K562 (cell line): ENCODE measurements around the gene ZFYVE28. TPM values are rescaled to one million over a fixed set of nuclear protein-coding genes. Genes with fewer than 3 reads are reported as not detected.

ENCODE experiments used
- ATAC-seq: fragments of 200-7000 bp; cut with Tn5 transposase; 3 replicates; pipeline ENCODE4 v1.9.1; 2020; ENCODE audit warnings: moderate library complexity
- BruUV-seq: library from RNA; stranded (reverse); fragments of 400-500 nt; replicated peaks from 2 replicates; lab custom pipeline; 2021; lab: Mats Ljungman, UMichigan
- CTCF ChIA-PET: fragments of 300-600 bp; formaldehyde crosslinking; extraction: SDS; loops from one replicate; lab custom pipeline; 2021; ENCODE audit warnings: low intra/inter-chr PET ratio; lab: Yijun Ruan, JAX
- POLR2A ChIA-PET: fragments of 300-600, 350-650 bp; sonication (Branson Sonifier 250); formaldehyde crosslinking; extraction: SDS; loops from one replicate; lab custom pipeline; 2021; ENCODE audit warnings: antibody characterized with exemption, inconsistent platforms; lab: Yijun Ruan, JAX
- DNase-seq, 4 experiments: peaks; one replicate each; pipeline versions ENCODE4 v3.0.0 to v3.0.0-alpha.2; 2011 to 2018; ENCODE audit warnings: low spot score in 3 of 4, mixed read lengths in 3 of 4; ENCODE audit errors: extremely low read depth in 1 of 4
- FAIRE-seq: peaks from 2 replicates; lab custom pipeline; 2011; peaks lifted over from hg19 to GRCh38; lab: Jason Lieb, UNC
- H2AFZ ChIP-seq: 2 replicates; pipeline ENCODE4 v1.6.0; 2011; ENCODE audit warnings: low read depth, low read length, control low read depth, inconsistent platforms
- H3K27ac ChIP-seq: fragments of 200-600 bp; 3 replicates; pipeline ENCODE4 v1.8.0; 2011; ENCODE audit warnings: low read depth, mild to moderate bottlenecking, control low read depth, inconsistent platforms, low read length, moderate library complexity, mixed read lengths; ENCODE audit errors: extremely low read depth
- H3K27me3 ChIP-seq, 2 experiments: fragments of 300-600 bp in 1 of 2; 2 replicates in 1 of 2; 3 replicates in 1 of 2; pipeline versions ENCODE4 v1.6.0 to v1.8.0; 2011; ENCODE audit warnings: inconsistent platforms in 2 of 2, low read length in 2 of 2, mild to moderate bottlenecking in 1 of 2, mixed read lengths in 1 of 2, moderate library complexity in 1 of 2; ENCODE audit not compliant: control insufficient read depth in 2 of 2, insufficient read depth in 2 of 2
- H3K36me3 ChIP-seq: fragments of 300-600 bp; 3 replicates; pipeline ENCODE4 v1.8.0; 2011; ENCODE audit warnings: mild to moderate bottlenecking, low read length, inconsistent platforms; ENCODE audit not compliant: control insufficient read depth, insufficient read depth
- H3K4me1 ChIP-seq, 2 experiments: fragments of 200-600 bp in 1 of 2; replicated peaks in 1 of 2; 2 replicates in 1 of 2; 3 replicates in 1 of 2; pipeline versions ENCODE4 v1.5.1 to v1.8.0; 2011; ENCODE audit warnings: inconsistent platforms in 2 of 2, low read length in 2 of 2, mild to moderate bottlenecking in 1 of 2, mixed read lengths in 1 of 2, moderate library complexity in 1 of 2; ENCODE audit not compliant: control insufficient read depth in 2 of 2, insufficient read depth in 2 of 2
- H3K4me2 ChIP-seq: 2 replicates; pipeline ENCODE4 v1.6.1; 2011; ENCODE audit warnings: low read length, control low read depth, inconsistent platforms, mixed read lengths; ENCODE audit not compliant: insufficient read depth
- H3K4me3 ChIP-seq: fragments of 200-600 bp; sonication (generic), shearing (Covaris generic); 2 replicates; pipeline ENCODE4 v1.5.1; 2016; ENCODE audit warnings: control low read depth, inconsistent platforms
- H3K79me2 ChIP-seq: fragments of 200-600 bp; 3 replicates; pipeline ENCODE4 v1.8.0; 2011; ENCODE audit warnings: low read length, inconsistent platforms; ENCODE audit not compliant: control insufficient read depth, insufficient read depth
- H3K9ac ChIP-seq, 2 experiments: 2 replicates each; pipeline versions ENCODE4 v1.6.0 to v1.6.1; 2011; ENCODE audit warnings: low read depth in 2 of 2, low read length in 2 of 2, control low read depth in 1 of 2, inconsistent platforms in 1 of 2, mild to moderate bottlenecking in 1 of 2, mixed read lengths in 1 of 2; ENCODE audit not compliant: insufficient read depth in 1 of 2
- H3K9me1 ChIP-seq: one replicate; pipeline ENCODE4 v1.6.0; 2011; ENCODE audit warnings: inconsistent platforms, mild to moderate bottlenecking, low read length, moderate library complexity; ENCODE audit not compliant: control insufficient read depth, insufficient read depth
- H3K9me3 ChIP-seq: replicated peaks from 2 replicates; pipeline ENCODE4 v1.5.1; 2011; ENCODE audit warnings: low read depth, low read length, inconsistent platforms; ENCODE audit not compliant: control insufficient read depth, insufficient read depth
- H4K20me1 ChIP-seq: replicated peaks from 2 replicates; pipeline ENCODE4 v1.6.1; 2011; ENCODE audit warnings: low read length, inconsistent platforms, mixed read lengths; ENCODE audit not compliant: control insufficient read depth, insufficient read depth
- CTCF ChIP-seq, 3 experiments: IDR thresholded peaks in 2 of 3; conservative IDR thresholded peaks in 1 of 3; 2 replicates each; pipeline ENCODE4 v1.5.1; 2011 to 2012; ENCODE audit warnings: low read length in 3 of 3, mild to moderate bottlenecking in 3 of 3, control low read depth in 2 of 3, improper control_type of control experiment in 1 of 3, inconsistent platforms in 1 of 3, low read depth in 1 of 3, mixed read lengths in 1 of 3, moderate library complexity in 1 of 3; ENCODE audit not compliant: insufficient read depth in 2 of 3
- HNRNPUL1 ChIP-seq: fragments of 200-400 bp; formaldehyde crosslinking; IDR thresholded peaks from 2 replicates; pipeline ENCODE4 v1.6.1; 2017; ENCODE audit warnings: low read length
- MYNN ChIP-seq, 2 experiments: sonication (generic); formaldehyde crosslinking in 1 of 2; IDR thresholded peaks; 2 replicates each; pipeline versions ENCODE4 v1.5.0 to v1.6.1; 2016 to 2020; ENCODE audit warnings: antibody characterized with exemption in 1 of 2, missing genetic modification reagents in 1 of 2
- RAD21 ChIP-seq, 2 experiments: fragments of 250-450 bp in 1 of 2; fragments of 450-650 bp in 1 of 2; sonication (Bioruptor Pico) in 1 of 2; formaldehyde crosslinking in 1 of 2; IDR thresholded peaks in 1 of 2; conservative IDR thresholded peaks in 1 of 2; 2 replicates each; pipeline versions ENCODE4 v1.4.0 to v1.8.0; 2020 to 2022; ENCODE audit warnings: mild to moderate bottlenecking in 2 of 2, moderate library complexity in 1 of 2
- TSHZ1 ChIP-seq: fragments of 250-450 bp; sonication (Bioruptor Pico); IDR thresholded peaks from 2 replicates; pipeline ENCODE4 v1.4.0; 2020; ENCODE audit warnings: mild to moderate bottlenecking, moderate library complexity
- ZBTB2 ChIP-seq: fragments of 450-650 bp; IDR thresholded peaks from 2 replicates; pipeline ENCODE4 v1.6.1; 2016; ENCODE audit warnings: antibody characterized with exemption
- WGBS: fragments of 100-300 bp; shearing (Covaris generic); methylation state at CpG from one replicate; pipeline ENCODE4 v1.1.6; 2016; ENCODE audit warnings: low coverage, mixed read lengths; ENCODE audit not compliant: insufficient coverage; ENCODE audit errors: missing lambda C conversion rate; 5-methylcytosine and 5-hydroxymethylcytosine counted together
- in situ Hi-C: fragments of 300-500 bp; cut with MboI; formaldehyde crosslinking; loops from 4 replicates; pipeline ENCODE4 v1.15.0; 2018; ENCODE audit warnings: inconsistent platforms, mixed read lengths
- intact Hi-C: fragments of 100-400 bp; cut with micrococcal nuclease; formaldehyde crosslinking; loops from 2 replicates; pipeline ENCODE4 v1.14.2; 2022
- polyA plus RNA-seq, 8 experiments: library from polyadenylated mRNA; depleted of rRNA in 4 of 8; stranded (reverse) in 5 of 8; unstranded in 3 of 8; fragments of >200 nt; fragmentation: Nextera tagmentation in 2 of 8; fragmentation: Illumina TruSeq in 1 of 8; extraction: Ambion mirVana in 2 of 8; extraction: Trizol in 1 of 8; gene quantifications; 2 replicates each; pipeline versions ENCODE4 v1.2.1 to v1.2.3, GENCODE V29; 2011 to 2014; ENCODE audit warnings: inconsistent platforms in 1 of 8, missing spikeins in 1 of 8
- total RNA-seq, 7 experiments: library from RNA; depleted of rRNA in 6 of 7; stranded (reverse); fragments of >200 nt in 6 of 7; fragmentation: Illumina TruSeq in 2 of 7; extraction: Trizol in 2 of 7; gene quantifications; 2 replicates each; pipeline versions ENCODE4 v1.2.1 to v1.2.3, GENCODE V29; 2011 to 2021; ENCODE audit warnings: low replicate concordance in 1 of 7

ZFYVE28 gene
- total and polyA plus RNA-seq, 9 of the 15 experiments (the other 6 are each of a cell fraction or from before 2014, with no cell fraction given), result 1.3 to 24.8 (median 8.9) TPM

- no peak for TF ChIP-seq TSHZ1
- no peak for TF ChIP-seq HNRNPUL1
- TF ChIP-seq MYNN (IDR thresholded peaks at IDR 0.05), result no peak
- TF ChIP-seq MYNN (CRISPR knock-in tag; IDR thresholded peaks at IDR 0.05), result no peak
Observed at GRCh38 chr4:2283199-2283711, 135.2 kb downstream of the ZFYVE28 start (continued).

- Histone ChIP-seq H2AFZ (no peak overlapping the region), H3K27me3 (no peaks in the 10 kb centered on the region), H3K9me3 (no peaks in the 10 kb centered on the region), H3K27ac (no peak overlapping the region), H3K4me2 (no peak overlapping the region), H3K9ac (no peak overlapping the region), H3K4me1 (peaks cover 0 to 13% of the 10 kb centered on the region in 2 experiments; a peak in 2 of 5 replicates), H3K4me3 (no peak overlapping the region), H4K20me1 (no peaks in the 10 kb centered on the region), H3K9me1 (no peaks in the 10 kb centered on the region), H3K79me2 (no peaks in the 10 kb centered on the region), H3K36me3 (no peaks in the 10 kb centered on the region)
- FAIRE-seq, result no peak
- 45% methylated on average over 10 of the region's 10 CpGs for WGBS
- POLR2A ChIA-PET, result interaction anchor here (0.6 to 0.7 kb wide), 2 partner anchors 34 to 108 kb away, joined by 3 read pairs; no protein-coding TSS in a partner anchor
- DNase-seq, result no peak
- TF ChIP-seq ZBTB2 (no peak), RAD21 (CRISPR knock-in tag; conservative IDR thresholded peaks at IDR 0.05 in 1 of 2, IDR thresholded peaks at IDR 0.05 in 1 of 2) (peak in 1 of 2 experiments; percentile 11; a peak in 1 of 4 replicates), CTCF (IDR thresholded peaks at IDR 0.05 in 2 of 3, conservative IDR thresholded peaks at IDR 0.05 in 1 of 3; ENCODE audit: insufficient read depth in 2 of 3, low read depth in 1 of 3, low read length in 3 of 3) (peak; percentile 11 to 42 (median 37); a peak in 3 of 6 replicates)
- no TSS peak for BruUV-seq
- CTCF ChIA-PET, result no interaction called here
- peak; percentile 41 for ATAC-seq
- intact Hi-C loops (no loop called here), in situ Hi-C loops (no loop called here)
Observed at GRCh38 chr4:2281575-2282343, 136.7 kb downstream of the ZFYVE28 start.
